Neural crest cell (in vitro differentiated cells): ENCODE measurements around the gene MARK1. TPM values are rescaled to one million over a fixed set of nuclear protein-coding genes. Genes with fewer than 3 reads are reported as not detected.

Source experiments
- DNase-seq: peaks from one replicate; pipeline ENCODE4 v3.0.0; 2021; ENCODE audit warnings: low read depth, mixed read lengths, low spot score
- H3K27ac Mint-ChIP-seq: one replicate; pipeline ENCODE4 v1.8.0; 2021; ENCODE audit warnings: mild to moderate bottlenecking, mixed read lengths; ENCODE audit not compliant: unreplicated experiment
- H3K27me3 Mint-ChIP-seq: 2 replicates; pipeline ENCODE4 v1.8.0; 2021; ENCODE audit warnings: low read depth, mild to moderate bottlenecking, mixed read lengths
- H3K36me3 Mint-ChIP-seq: 2 replicates; pipeline ENCODE4 v1.8.0; 2021; ENCODE audit warnings: low read depth, mild to moderate bottlenecking, mixed read lengths
- H3K4me1 Mint-ChIP-seq: 2 replicates; pipeline ENCODE4 v1.8.0; 2021; ENCODE audit warnings: mixed read lengths
- H3K4me3 Mint-ChIP-seq: one replicate; pipeline ENCODE4 v1.8.0; 2021; ENCODE audit warnings: mild to moderate bottlenecking, mixed read lengths
- H3K9me3 Mint-ChIP-seq: 2 replicates; pipeline ENCODE4 v1.8.0; 2021; ENCODE audit warnings: mixed read lengths
- total RNA-seq: library from RNA; stranded (reverse); gene quantifications from 2 replicates; pipeline ENCODE4 v1.2.1, GENCODE V29; 2021
- TF ChIP-seq, protein P1 (sequence below): fragments of 200-600 bp; sonication (generic); conservative IDR thresholded peaks from 2 replicates; pipeline ENCODE4 v1.5.0; 2021; ENCODE audit warnings: antibody characterized with exemption, mild to moderate bottlenecking

Gene MARK1
- total RNA-seq, 1 donor from 2014 or later, result 14.6 TPM

DNA sequence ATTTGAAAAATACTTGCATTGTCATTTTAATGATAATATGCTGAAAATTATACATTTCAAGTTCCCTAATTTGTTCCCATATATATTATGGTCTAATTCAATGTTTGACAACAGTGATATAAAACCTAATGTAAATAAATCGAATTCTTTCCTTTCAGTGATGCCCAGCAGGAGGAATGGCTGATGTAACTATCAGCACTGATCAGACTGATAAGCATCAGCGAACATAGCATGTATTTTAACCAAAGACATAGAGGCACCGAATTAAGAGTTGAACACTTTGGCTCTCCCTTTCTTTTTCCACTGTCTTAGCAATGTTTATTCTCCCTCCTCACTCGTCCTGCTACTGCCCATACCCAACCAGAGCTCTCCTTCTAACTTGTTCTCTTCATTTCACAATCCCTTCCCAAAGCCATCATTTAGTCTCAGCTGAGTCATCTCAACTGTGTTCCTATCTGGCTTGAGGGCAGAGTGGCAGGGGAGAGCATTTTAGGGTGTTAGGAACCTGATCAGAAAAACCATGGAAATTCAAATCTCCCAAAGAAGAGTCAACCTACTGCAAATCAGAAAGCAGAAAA is 103.4 kb downstream of the MARK1 start:
- peaks cover 7% of the 10 kb centered on the region for H3K4me1 Mint-ChIP-seq

DNA sequence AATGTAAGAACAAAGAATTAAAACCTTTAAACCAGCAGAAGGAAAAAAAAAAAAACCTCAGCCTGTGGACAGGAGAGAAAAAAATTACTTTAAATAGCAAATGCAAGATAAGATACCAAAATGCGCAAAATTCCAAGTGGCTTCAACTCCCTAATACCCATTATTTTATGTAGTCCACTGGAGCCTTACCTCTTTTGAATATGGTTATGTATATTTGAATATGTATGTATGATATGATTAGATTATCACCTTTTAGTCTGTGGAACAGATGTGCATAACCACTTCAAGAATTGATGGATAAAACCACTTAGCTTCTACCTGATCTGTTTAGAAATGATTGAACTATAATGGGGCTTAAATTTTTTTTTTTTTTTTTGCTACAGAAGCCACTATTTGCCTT is 109.8 kb downstream of the MARK1 start:
- no peaks in the 10 kb centered on the region for H3K9me3 Mint-ChIP-seq
- H3K27ac Mint-ChIP-seq, result no peak overlapping the region
- H3K4me3 Mint-ChIP-seq, result no peak overlapping the region
- no peaks in the 10 kb centered on the region for H3K4me1 Mint-ChIP-seq
- TF ChIP-seq, protein P1, sequence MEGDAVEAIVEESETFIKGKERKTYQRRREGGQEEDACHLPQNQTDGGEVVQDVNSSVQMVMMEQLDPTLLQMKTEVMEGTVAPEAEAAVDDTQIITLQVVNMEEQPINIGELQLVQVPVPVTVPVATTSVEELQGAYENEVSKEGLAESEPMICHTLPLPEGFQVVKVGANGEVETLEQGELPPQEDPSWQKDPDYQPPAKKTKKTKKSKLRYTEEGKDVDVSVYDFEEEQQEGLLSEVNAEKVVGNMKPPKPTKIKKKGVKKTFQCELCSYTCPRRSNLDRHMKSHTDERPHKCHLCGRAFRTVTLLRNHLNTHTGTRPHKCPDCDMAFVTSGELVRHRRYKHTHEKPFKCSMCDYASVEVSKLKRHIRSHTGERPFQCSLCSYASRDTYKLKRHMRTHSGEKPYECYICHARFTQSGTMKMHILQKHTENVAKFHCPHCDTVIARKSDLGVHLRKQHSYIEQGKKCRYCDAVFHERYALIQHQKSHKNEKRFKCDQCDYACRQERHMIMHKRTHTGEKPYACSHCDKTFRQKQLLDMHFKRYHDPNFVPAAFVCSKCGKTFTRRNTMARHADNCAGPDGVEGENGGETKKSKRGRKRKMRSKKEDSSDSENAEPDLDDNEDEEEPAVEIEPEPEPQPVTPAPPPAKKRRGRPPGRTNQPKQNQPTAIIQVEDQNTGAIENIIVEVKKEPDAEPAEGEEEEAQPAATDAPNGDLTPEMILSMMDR, result no peak
- H3K27me3 Mint-ChIP-seq, result no peaks in the 10 kb centered on the region
- peaks cover 18% of the 10 kb centered on the region for H3K36me3 Mint-ChIP-seq
- no peak for DNase-seq

More for the DNA sequence above, 103.4 kb downstream of the MARK1 start:
- no peak for DNase-seq
- peak overlapping the region; percentile 1 for H3K27ac Mint-ChIP-seq
- TF ChIP-seq, protein P1, result no peak
- peaks cover 20% of the 10 kb centered on the region for H3K36me3 Mint-ChIP-seq
- H3K27me3 Mint-ChIP-seq, result no peaks in the 10 kb centered on the region
- peaks cover 12% of the 10 kb centered on the region for H3K9me3 Mint-ChIP-seq
- H3K4me3 Mint-ChIP-seq, result no peak overlapping the region

DNA sequence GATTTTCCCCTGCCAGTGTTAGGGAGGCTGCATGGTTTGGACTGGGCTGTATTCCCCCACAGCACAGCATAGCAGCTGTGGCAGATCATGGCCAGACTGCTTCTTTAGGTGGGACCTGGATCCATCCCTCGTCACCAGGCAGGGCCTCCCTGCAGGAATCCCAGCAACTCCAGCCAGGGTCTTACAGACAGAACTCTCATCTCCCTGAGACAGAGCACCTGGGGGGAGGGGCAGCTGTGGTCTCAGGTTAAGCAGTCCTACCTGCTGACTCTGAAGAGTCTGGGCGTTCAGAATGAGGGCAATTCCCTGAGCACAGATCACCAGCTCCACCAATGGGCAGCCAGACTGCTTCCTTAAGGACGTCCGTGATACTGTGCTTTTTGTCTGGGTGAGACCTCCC is 114.3 kb downstream of the MARK1 start:
- no peak overlapping the region for H3K4me3 Mint-ChIP-seq
- TF ChIP-seq, protein P1, result no peak
- H3K36me3 Mint-ChIP-seq, result peaks cover 27% of the 10 kb centered on the region
- H3K4me1 Mint-ChIP-seq, result no peaks in the 10 kb centered on the region
- peaks cover 10% of the 10 kb centered on the region for H3K9me3 Mint-ChIP-seq
- H3K27me3 Mint-ChIP-seq, result no peaks in the 10 kb centered on the region
- DNase-seq, result no peak
- no peak overlapping the region for H3K27ac Mint-ChIP-seq

DNA sequence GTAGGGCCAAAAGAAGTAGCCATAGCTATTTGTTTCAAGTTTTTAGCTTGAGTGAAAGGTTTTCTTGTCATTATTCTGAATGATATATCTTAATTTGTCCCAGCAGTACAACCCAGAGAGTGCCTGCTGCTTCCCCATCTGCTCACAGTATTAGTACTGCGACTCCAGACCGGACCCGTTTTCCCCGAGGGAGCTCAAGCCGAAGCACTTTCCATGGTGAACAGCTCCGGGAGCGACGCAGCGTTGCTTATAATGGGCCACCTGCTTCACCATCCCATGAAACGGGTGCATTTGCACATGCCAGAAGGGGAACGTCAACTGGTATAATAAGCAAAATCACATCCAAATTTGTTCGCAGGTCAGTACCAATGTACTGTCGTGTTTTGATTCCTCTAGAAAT is 125.1 kb downstream of the MARK1 start:
- no peak for DNase-seq
- TF ChIP-seq, protein P1, result no peak
- no peak overlapping the region for H3K27ac Mint-ChIP-seq
- no peak overlapping the region for H3K4me3 Mint-ChIP-seq
- no peaks in the 10 kb centered on the region for H3K9me3 Mint-ChIP-seq
- no peaks in the 10 kb centered on the region for H3K27me3 Mint-ChIP-seq
- H3K36me3 Mint-ChIP-seq, result peaks cover 11% of the 10 kb centered on the region
- no peaks in the 10 kb centered on the region for H3K4me1 Mint-ChIP-seq

- H3K4me3 Mint-ChIP-seq, result no peak overlapping the region
- TF ChIP-seq, protein P1, result no peak
- no peaks in the 10 kb centered on the region for H3K4me1 Mint-ChIP-seq
- no peak for DNase-seq
- peak overlapping the region; percentile 44 for H3K27ac Mint-ChIP-seq
- no peaks in the 10 kb centered on the region for H3K27me3 Mint-ChIP-seq
- H3K9me3 Mint-ChIP-seq, result no peaks in the 10 kb centered on the region
- peaks cover 9% of the 10 kb centered on the region for H3K36me3 Mint-ChIP-seq
These were observed 127.6 kb downstream of the MARK1 start for GRCh38 chr1:220655509-220655908.
